HepG2 (cell line): ENCODE results near the gene CNOT6. TPM values are rescaled to one million over a fixed set of nuclear protein-coding genes. Genes with fewer than 3 reads are reported as not detected.

ENCODE experiments used
- AHR ChIP-seq: IDR thresholded peaks from 2 replicates; pipeline ENCODE4 v1.6.1; 2018; ENCODE audit warnings: missing genetic modification reagents, missing compliant biosample characterization
- EED ChIP-seq: sonication (generic); formaldehyde crosslinking; IDR thresholded peaks from 2 replicates; pipeline ENCODE4 v1.5.0; 2020; ENCODE audit warnings: mild to moderate bottlenecking, missing genetic modification reagents
- GATAD2A ChIP-seq: IDR thresholded peaks from 2 replicates; pipeline ENCODE4 v1.6.1; 2016
- HNRNPK ChIP-seq: fragments of 200-400 bp; formaldehyde crosslinking; IDR thresholded peaks from 2 replicates; pipeline ENCODE4 v1.6.1; 2018; ENCODE audit warnings: low read length, low read depth, moderate library complexity, mild to moderate bottlenecking; ENCODE audit not compliant: poor library complexity, severe bottlenecking
- HOXA3 ChIP-seq: sonication (generic); formaldehyde crosslinking; IDR thresholded peaks from 2 replicates; pipeline ENCODE4 v1.5.0; 2020; ENCODE audit warnings: missing genetic modification reagents
- ISL2 ChIP-seq: sonication (generic); formaldehyde crosslinking; IDR thresholded peaks from 2 replicates; pipeline ENCODE4 v1.5.0; 2020; ENCODE audit warnings: missing genetic modification reagents
- KLF11 ChIP-seq: IDR thresholded peaks from 2 replicates; pipeline ENCODE4 v1.6.1; 2016; ENCODE audit warnings: missing compliant biosample characterization
- MEIS1 ChIP-seq: sonication (generic); formaldehyde crosslinking; IDR thresholded peaks from 2 replicates; pipeline ENCODE4 v1.9.0; 2021; ENCODE audit warnings: mild to moderate bottlenecking, missing genetic modification reagents, moderate library complexity, borderline replicate concordance
- PLRG1 ChIP-seq: fragments of 450-650 bp; conservative IDR thresholded peaks from 2 replicates; pipeline ENCODE4 v1.6.1; 2016
- RBFOX2 ChIP-seq: fragments of 200-400 bp; formaldehyde crosslinking; IDR thresholded peaks from 2 replicates; pipeline ENCODE4 v1.6.1; 2017; ENCODE audit warnings: low read depth, mild to moderate bottlenecking, low read length
- RFXAP ChIP-seq: sonication (generic); formaldehyde crosslinking; IDR thresholded peaks from 2 replicates; pipeline ENCODE4 v1.4.0; 2020; ENCODE audit warnings: missing genetic modification reagents, borderline replicate concordance
- SPEN ChIP-seq: sonication (generic); formaldehyde crosslinking; IDR thresholded peaks from 2 replicates; pipeline ENCODE4 v1.5.1; 2020; ENCODE audit warnings: low read depth, mild to moderate bottlenecking, missing genetic modification reagents
- TEAD3 ChIP-seq: optimal IDR thresholded peaks from 2 replicates; pipeline ENCODE3; 2016; ENCODE audit warnings: borderline replicate concordance
- ZFAT ChIP-seq: sonication (generic); formaldehyde crosslinking; conservative IDR thresholded peaks from 2 replicates; pipeline ENCODE4 v1.8.1; 2023; ENCODE audit warnings: missing genetic modification reagents, inconsistent platforms
- ZNF138 ChIP-seq: sonication (generic); formaldehyde crosslinking; IDR thresholded peaks from 2 replicates; pipeline ENCODE4 v1.5.0; 2020; ENCODE audit warnings: mild to moderate bottlenecking, low read depth, missing genetic modification reagents
- ZNF274 ChIP-seq: sonication (generic); formaldehyde crosslinking; IDR thresholded peaks from 2 replicates; pipeline ENCODE4 v1.5.1; 2020; ENCODE audit warnings: mild to moderate bottlenecking, missing genetic modification reagents
- ZNF460 ChIP-seq: sonication (generic); formaldehyde crosslinking; IDR thresholded peaks from 2 replicates; pipeline ENCODE4 v1.5.1; 2020; ENCODE audit warnings: missing genetic modification reagents, mild to moderate bottlenecking, borderline replicate concordance
- ZNF543 ChIP-seq: sonication (generic); formaldehyde crosslinking; IDR thresholded peaks from 2 replicates; pipeline ENCODE4 v1.4.0; 2020; ENCODE audit warnings: mild to moderate bottlenecking, missing genetic modification reagents
- polyA plus RNA-seq, 8 experiments: library from polyadenylated mRNA; depleted of rRNA in 3 of 8; stranded (reverse) in 7 of 8; unstranded in 1 of 8; fragments of >200 nt; fragmentation: Illumina TruSeq in 4 of 8; extraction: Trizol in 4 of 8; gene quantifications; 2 replicates each; pipeline versions ENCODE4 v1.2.1 to v1.2.3, GENCODE V29; 2011 to 2016; ENCODE audit warnings: low read depth in 4 of 8, missing spikeins in 1 of 8, mixed read lengths in 1 of 8; ENCODE audit not compliant: insufficient read depth in 1 of 8
- total RNA-seq, 5 experiments: library from RNA; depleted of rRNA; stranded (reverse); fragments of >200 nt; fragmentation: Illumina TruSeq; extraction: Trizol; gene quantifications; 2 replicates each; pipeline ENCODE4 v1.2.3, GENCODE V29; 2016; ENCODE audit warnings: low read depth in 1 of 5
- TF ChIP-seq, protein P1 (sequence below): sonication (generic); formaldehyde crosslinking; IDR thresholded peaks from 2 replicates; pipeline ENCODE4 v1.4.0; 2020; ENCODE audit warnings: missing genetic modification reagents, borderline replicate concordance
- TF ChIP-seq, protein P2 (sequence below): sonication (generic); formaldehyde crosslinking; IDR thresholded peaks from 2 replicates; pipeline ENCODE4 v1.5.0; 2020; ENCODE audit warnings: mild to moderate bottlenecking, missing genetic modification reagents, borderline replicate concordance
- TF ChIP-seq, protein P3 (sequence below): sonication (generic); formaldehyde crosslinking; IDR thresholded peaks from 2 replicates; pipeline ENCODE4 v1.5.0; 2020; ENCODE audit warnings: missing genetic modification reagents
- TF ChIP-seq, protein P4 (sequence below): sonication (generic); formaldehyde crosslinking; IDR thresholded peaks from 2 replicates; pipeline ENCODE4 v1.4.0; 2020; ENCODE audit warnings: missing genetic modification reagents

The CNOT6 gene
- total and polyA plus RNA-seq, 2 of the 13 experiments (the other 11 are each of a cell fraction or from before 2014, with no cell fraction given) = 8.8 to 9.1 TPM

DNA sequence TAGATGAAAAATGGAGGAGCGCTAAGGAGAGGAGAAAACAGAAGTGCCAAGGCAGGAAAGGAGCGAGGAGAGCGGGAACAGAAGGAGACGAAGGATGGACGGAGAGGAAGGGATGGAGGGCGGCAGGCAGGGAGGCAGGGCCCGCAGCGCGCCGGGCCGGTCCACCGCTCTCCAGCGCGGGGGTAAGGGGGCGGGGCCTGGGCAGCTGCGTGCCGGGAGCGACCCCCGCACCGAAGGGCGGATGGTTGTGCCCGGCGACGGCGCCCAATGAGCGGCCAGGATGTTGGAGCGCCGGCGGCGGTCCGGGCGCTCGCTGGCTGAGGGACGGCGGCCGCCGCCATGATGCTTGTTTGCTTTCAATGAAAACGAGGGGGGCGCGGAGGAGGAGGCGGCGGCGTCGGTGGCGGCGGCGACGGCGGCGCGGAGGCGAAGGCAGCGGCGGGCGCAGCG lies at the start of gene CNOT6 (continued):
- TF ChIP-seq, protein P1, sequence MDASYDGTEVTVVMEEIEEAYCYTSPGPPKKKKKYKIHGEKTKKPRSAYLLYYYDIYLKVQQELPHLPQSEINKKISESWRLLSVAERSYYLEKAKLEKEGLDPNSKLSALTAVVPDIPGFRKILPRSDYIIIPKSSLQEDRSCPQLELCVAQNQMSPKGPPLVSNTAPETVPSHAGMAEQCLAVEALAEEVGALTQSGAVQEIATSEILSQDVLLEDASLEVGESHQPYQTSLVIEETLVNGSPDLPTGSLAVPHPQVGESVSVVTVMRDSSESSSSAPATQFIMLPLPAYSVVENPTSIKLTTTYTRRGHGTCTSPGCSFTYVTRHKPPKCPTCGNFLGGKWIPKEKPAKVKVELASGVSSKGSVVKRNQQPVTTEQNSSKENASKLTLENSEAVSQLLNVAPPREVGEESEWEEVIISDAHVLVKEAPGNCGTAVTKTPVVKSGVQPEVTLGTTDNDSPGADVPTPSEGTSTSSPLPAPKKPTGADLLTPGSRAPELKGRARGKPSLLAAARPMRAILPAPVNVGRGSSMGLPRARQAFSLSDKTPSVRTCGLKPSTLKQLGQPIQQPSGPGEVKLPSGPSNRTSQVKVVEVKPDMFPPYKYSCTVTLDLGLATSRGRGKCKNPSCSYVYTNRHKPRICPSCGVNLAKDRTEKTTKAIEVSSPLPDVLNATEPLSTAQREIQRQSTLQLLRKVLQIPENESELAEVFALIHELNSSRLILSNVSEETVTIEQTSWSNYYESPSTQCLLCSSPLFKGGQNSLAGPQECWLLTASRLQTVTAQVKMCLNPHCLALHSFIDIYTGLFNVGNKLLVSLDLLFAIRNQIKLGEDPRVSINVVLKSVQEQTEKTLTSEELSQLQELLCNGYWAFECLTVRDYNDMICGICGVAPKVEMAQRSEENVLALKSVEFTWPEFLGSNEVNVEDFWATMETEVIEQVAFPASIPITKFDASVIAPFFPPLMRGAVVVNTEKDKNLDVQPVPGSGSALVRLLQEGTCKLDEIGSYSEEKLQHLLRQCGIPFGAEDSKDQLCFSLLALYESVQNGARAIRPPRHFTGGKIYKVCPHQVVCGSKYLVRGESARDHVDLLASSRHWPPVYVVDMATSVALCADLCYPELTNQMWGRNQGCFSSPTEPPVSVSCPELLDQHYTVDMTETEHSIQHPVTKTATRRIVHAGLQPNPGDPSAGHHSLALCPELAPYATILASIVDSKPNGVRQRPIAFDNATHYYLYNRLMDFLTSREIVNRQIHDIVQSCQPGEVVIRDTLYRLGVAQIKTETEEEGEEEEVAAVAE (CRISPR knock-in tag) = peak; percentile 99
- TF ChIP-seq RFXAP (CRISPR knock-in tag) (peak; percentile 40; the same call in 1 of the 2 replicates), HOXA3 (CRISPR knock-in tag) (peak; percentile 95), ZNF138 (CRISPR knock-in tag) (peak; percentile 73; the same call in 1 of the 2 replicates), ZNF274 (0 out of 2 replicates have a peak, but pooled peaks have one; percentile 30), ZNF460 (CRISPR knock-in tag) (peak; percentile 87; the same call in 1 of the 2 replicates), SPEN (CRISPR knock-in tag) (peak; percentile 79), GATAD2A (CRISPR knock-in tag) (peak; percentile 45; the same call in 1 of the 2 replicates), ISL2 (CRISPR knock-in tag) (peak; percentile 35; the same call in 1 of the 2 replicates), TEAD3 (CRISPR knock-in tag) (peak; percentile 89), AHR (CRISPR knock-in tag) (no peak), ZNF543 (CRISPR knock-in tag) (no peak), HNRNPK (peak; percentile 79), RBFOX2 (peak; percentile 87), ZFAT (CRISPR knock-in tag) (no peak), MEIS1 (CRISPR knock-in tag) (no peak), PLRG1 (no peak), EED (CRISPR knock-in tag) (no peak), KLF11 (CRISPR knock-in tag) (0 out of 2 replicates have a peak, but pooled peaks have one; percentile 28)
- TF ChIP-seq, protein P2, sequence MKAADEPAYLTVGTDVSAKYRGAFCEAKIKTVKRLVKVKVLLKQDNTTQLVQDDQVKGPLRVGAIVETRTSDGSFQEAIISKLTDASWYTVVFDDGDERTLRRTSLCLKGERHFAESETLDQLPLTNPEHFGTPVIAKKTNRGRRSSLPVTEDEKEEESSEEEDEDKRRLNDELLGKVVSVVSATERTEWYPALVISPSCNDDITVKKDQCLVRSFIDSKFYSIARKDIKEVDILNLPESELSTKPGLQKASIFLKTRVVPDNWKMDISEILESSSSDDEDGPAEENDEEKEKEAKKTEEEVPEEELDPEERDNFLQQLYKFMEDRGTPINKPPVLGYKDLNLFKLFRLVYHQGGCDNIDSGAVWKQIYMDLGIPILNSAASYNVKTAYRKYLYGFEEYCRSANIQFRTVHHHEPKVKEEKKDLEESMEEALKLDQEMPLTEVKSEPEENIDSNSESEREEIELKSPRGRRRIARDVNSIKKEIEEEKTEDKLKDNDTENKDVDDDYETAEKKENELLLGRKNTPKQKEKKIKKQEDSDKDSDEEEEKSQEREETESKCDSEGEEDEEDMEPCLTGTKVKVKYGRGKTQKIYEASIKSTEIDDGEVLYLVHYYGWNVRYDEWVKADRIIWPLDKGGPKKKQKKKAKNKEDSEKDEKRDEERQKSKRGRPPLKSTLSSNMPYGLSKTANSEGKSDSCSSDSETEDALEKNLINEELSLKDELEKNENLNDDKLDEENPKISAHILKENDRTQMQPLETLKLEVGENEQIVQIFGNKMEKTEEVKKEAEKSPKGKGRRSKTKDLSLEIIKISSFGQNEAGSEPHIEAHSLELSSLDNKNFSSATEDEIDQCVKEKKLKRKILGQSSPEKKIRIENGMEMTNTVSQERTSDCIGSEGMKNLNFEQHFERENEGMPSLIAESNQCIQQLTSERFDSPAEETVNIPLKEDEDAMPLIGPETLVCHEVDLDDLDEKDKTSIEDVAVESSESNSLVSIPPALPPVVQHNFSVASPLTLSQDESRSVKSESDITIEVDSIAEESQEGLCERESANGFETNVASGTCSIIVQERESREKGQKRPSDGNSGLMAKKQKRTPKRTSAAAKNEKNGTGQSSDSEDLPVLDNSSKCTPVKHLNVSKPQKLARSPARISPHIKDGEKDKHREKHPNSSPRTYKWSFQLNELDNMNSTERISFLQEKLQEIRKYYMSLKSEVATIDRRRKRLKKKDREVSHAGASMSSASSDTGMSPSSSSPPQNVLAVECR (CRISPR knock-in tag) = peak; percentile 45; the same call in 1 of the 2 replicates
- TF ChIP-seq, protein P3, sequence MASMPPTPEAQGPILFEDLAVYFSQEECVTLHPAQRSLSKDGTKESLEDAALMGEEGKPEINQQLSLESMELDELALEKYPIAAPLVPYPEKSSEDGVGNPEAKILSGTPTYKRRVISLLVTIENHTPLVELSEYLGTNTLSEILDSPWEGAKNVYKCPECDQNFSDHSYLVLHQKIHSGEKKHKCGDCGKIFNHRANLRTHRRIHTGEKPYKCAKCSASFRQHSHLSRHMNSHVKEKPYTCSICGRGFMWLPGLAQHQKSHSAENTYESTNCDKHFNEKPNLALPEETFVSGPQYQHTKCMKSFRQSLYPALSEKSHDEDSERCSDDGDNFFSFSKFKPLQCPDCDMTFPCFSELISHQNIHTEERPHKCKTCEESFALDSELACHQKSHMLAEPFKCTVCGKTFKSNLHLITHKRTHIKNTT (CRISPR knock-in tag) = peak; percentile 90; the same call in 1 of the 2 replicates
- TF ChIP-seq, protein P4, sequence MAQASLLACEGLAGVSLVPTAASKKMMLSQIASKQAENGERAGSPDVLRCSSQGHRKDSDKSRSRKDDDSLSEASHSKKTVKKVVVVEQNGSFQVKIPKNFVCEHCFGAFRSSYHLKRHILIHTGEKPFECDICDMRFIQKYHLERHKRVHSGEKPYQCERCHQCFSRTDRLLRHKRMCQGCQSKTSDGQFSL (CRISPR knock-in tag) = no peak
